GM18519 (cell line): Measurements from ENCODE around the gene MGAT4A.
A peak's percentile ranks its signal among the peaks of the same experiment; 100 is the strongest.
"Not testable (repeated sequence)": the region's sequence is repeated elsewhere in the genome, so short reads cannot be mapped to it uniquely, and the experiment has no call there.

Source experiments
- ATAC-seq: cut with Tn5 transposase; IDR thresholded peaks from one replicate; pipeline ENCODE4 v1.9.1; 2021; ENCODE audit warnings: mild to moderate bottlenecking, moderate library complexity; ENCODE audit not compliant: unreplicated experiment, low FRiP score

Gene MGAT4A

DNA sequence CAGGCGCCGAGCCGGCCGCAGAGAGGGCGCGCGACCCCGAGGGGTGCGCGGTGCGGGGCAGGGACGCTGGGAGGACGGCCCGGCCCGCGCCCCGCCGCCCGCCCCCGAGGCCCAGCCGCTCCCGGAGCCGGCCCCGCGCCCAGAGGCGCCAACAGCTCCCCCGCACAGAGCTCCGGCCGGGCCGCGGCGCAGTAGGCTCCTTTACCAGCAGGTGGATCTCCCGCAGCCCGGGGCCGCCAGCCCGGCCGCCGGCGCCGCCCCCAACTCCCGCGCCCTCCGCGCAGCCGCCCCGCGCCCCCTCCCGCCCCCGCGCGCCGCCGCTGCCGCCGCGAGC, 258 bp downstream of the MGAT4A start:
- ATAC-seq = peak; percentile 36

- no peak for ATAC-seq
These were observed 752 bp downstream of the MGAT4A start for GRCh38 chr2:98730053-98730706.

DNA sequence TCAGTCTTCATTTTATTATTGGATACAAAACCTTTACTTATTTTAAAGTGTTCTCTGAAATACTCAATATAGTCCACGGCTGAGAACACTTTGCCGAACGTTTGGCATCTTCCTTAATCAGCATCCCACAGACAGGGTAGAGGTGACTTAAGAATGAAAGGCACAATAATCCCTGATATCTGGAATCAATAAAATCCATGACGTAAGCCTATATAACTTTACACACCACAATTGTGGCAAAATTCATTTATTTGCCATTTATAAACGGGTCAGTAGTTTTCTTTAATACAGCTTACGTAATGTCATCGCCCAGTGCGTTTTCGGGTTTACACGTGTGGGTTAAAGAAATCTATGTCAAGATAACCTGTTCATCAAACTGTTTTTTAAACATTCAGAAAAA, 1.3 kb downstream of the MGAT4A start:
- no peak for ATAC-seq

GRCh38 chr2:98728088-98728718, 2.7 kb downstream of the MGAT4A start:
- not testable (repeated sequence) for ATAC-seq

DNA sequence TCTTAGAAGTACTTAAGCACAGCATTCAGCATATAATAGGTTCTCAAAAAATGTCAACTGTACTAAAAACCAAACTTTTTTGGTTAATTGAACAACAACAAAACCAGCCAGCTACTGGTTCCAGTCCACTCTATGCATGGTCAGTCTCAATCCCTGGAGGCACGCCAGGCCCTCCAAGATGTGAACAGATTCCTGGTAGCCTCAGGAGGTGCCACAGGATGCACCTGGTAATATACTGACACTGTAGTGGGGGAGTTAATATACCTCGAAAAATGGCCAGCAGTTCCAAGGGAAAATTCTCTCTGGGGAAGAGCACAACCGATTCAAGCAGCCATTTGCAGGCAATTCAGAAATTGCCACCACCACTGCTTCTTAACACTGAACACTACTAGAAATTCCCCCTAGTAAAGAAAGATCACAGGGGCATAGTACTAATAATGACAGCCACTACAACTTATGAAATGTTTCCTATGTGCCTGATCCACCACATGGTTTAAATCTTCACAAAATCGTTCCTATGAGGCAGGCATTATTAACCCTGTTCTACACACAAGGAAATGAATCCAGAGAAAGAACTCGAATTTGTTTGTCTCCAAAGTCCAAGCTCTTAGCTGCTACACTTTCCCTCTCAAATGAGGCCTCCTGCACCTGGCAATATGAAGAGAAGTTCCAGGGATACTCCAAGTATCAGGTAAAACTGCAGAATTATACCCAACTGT, 3.4 kb downstream of the MGAT4A start:
- ATAC-seq = no peak

DNA sequence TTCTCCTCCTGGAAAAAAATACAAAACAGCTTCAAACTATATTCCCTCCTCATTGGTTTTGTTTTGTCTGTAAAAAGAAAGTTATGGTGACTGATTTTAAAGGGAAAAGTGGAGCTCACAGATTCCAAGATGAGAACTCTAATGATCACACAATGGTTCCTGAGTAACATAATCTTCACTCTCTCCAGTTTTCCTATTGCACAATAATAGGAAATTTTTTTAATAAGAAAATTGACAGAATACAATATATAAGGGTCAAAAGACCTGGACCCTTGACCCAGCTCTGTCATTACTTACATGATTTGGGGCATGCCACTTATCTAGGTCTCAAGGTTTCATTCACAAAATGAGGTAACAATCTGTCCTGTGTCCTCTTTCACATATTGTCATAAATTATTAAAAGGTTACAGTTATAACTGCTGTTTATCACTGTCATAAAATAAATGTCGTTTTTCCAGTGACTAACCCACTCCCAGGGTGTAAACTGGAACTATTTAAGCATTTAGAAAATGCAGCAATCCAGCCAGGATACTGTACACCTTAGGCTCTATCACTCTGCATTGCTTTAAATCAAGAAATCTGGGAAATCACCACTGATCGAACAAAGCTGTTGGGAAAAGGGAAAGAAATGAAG, 4.1 kb downstream of the MGAT4A start:
- ATAC-seq = no peak

- ATAC-seq = no peak
These were observed 4.7 kb downstream of the MGAT4A start for GRCh38 chr2:98726205-98726604.

GRCh38 chr2:98720286-98720685, 10.6 kb downstream of the MGAT4A start:
- ATAC-seq = no peak

DNA sequence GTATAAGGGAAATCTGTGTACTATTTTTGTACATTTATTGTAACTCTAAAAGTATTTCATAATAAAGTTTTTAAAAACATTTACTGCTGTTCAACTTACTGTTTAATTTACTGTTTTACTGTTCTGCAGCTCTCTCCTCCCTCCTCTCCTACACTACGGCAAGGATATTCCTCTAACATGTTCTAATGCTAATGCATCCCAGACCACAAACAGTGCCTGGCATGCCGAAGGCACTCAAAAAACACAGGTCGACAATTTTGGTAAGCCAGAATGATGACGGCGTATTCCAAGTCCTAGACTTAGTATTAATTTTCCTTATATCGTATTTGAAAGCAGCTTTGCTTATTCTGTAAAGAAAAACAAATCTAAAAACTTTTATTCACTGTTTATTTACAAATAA, 13.3 kb downstream of the MGAT4A start:
- ATAC-seq = no peak

GRCh38 chr2:98716786-98717185, 14.1 kb downstream of the MGAT4A start:
- ATAC-seq = no peak

DNA sequence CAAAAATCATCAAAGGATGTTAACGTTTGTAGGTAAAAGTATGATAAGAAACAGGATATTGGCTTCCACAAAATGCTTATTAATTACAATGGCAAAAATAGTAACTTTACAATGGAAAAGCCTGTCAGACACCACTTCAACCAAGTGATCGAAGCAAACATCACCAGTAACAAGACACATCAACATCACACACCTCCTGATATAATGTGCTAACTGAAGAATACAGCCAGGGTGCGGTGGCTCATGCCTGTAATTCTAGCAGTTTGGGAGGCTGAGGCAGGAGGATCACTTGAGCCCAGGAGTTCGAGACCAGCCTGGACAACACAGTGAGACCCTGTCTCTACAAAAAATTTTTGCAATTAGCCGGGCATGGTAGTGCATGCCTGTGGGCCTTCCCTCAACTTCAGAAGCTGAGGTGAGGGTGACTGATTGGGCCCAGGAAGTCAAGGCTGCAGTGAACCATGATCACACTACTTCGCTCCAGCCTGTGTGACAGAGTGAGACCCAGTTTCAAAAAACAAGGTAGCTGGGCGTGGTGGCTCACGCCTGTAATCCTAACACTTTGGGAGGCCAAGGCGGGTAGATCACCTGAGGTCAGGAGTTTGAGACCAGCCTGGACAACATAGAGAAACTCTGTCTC, 15.0 kb downstream of the MGAT4A start:
- no peak for ATAC-seq

DNA sequence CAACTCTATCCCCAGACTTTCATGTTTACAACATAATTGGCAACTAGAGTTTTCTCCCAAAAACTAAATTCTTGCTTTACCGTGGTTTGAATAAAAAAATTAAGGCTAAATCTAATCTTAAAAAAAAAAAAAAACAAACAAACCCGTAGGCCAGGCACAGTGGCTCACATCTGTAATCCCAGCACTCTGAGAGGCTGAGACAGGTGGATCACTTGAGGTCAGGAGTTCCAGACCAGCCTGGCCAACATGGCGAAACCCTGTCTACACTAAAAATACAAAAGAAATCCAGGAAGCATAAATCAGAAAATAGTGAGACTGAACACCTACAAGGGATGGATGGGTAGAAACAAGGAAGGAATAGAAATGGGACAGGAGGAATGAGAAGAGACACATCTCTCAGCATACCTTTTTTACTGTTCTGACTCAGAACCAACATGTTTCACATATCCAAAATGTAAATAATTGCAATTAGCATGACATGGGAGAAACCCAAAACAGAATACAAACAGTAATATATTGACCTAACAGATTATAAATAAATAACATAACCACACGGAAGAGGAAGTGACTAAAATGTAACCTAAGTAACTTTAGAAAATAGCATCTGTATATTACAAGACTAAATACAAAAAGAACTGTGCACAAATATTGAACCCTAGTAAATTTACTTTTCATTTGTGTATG, 17.5 kb downstream of the MGAT4A start:
- ATAC-seq = peak; percentile 76

DNA sequence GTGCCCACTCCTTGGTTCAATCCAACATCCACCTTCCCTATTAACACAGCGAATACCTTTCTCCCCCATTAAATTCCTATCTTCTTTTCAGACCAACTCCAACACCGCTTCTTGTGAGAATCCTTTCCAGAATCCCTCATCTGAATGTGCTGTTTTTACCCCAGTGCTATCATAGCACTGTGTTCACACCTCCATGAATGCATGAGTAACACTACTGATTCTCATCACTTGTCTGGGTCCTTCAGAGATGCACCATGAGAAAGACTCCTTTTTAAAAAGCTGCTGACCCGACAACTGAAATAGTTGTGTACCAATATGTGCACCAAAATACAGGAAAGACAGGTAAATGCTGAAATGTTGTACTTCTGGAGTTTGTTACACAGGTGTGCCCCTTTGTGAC, 18.8 kb downstream of the MGAT4A start:
- ATAC-seq = no peak

GRCh38 chr2:98711506-98711905, 19.4 kb downstream of the MGAT4A start:
- no peak for ATAC-seq

- ATAC-seq = no peak
These were observed 20.2 kb downstream of the MGAT4A start for GRCh38 chr2:98710734-98711133.

- no peak for ATAC-seq
These were observed 21.4 kb downstream of the MGAT4A start for GRCh38 chr2:98709535-98709934.

DNA sequence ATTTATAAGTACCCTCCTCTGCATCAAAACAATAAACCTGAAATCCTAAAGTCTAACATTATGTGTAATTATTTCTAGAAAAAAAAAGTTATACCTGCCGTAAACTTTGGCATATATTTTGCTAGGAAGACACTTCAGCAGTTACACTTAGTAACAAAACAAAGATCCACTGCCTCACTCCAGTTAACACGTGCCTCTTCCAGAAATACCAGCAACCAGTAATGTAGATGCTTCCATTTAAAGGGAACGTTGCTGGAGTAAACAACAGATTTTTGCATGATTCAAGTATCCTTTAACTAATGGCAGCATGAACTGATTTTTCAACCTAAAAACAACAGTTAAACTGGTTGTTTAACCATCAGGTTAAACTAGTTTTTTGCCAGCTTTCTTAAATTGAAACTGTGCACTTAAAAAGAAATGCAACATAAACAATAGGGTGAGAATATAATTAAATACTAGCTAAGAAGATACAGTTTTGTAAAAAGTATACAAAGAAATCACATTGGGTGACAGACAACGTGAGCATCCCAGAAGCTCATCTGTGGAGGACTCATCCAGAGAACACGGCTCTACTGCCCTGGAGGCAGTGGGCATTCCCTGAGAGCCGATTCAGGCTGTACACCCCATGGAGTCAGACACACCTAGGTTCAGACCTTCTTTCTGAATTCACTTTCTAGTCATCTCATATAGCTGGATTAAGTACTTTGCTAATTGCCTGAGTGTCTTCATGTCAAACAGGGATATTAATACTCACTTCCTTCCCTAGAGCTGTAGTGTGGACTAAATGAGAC, 22.3 kb downstream of the MGAT4A start:
- no peak for ATAC-seq

DNA sequence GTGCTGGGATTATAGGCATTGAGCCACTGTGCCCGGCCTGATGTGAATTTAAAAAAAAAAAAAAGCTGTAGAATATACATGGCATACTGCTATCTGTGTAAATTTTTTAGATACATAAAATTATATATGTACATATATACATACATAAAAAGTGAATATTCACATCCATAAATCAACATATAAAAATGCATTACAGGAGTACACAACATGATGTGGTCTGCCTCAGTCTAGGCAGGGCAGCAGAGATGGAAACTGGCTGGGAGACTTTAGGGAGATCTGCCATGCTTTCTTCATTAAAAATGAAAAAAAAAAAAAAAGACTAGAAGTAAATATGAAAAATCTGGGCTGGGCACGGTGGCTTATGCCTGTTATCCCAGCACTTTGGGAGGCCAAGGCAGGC, 24.3 kb downstream of the MGAT4A start:
- ATAC-seq = no peak

DNA sequence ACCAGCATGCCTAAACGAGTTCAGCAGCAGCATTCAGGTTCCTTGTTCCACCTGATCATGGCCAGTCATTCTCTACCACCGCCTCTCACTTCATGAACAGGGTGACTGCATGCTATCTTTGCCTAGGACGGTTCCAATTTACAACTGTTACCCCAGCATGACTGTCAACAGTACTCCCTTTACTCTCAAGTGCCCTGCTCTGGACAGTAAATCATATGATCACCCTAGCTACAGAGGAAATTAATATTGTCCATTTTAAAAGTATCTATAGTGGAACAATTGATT, 25.7 kb downstream of the MGAT4A start:
- no peak for ATAC-seq
